Cerebellar nuclear complex (tissue), 1 donor: Measurements from ENCODE around the gene CLMN.
"Not testable (repeated sequence)": the region's sequence is repeated elsewhere in the genome, so short reads cannot be mapped to it uniquely, and the experiment has no call there.

Experiments used
- DNase-seq, 2 experiments: peaks; one replicate each; lab custom pipeline; 2025; lab: John Stamatoyannopoulos, UW

The CLMN gene

DNA sequence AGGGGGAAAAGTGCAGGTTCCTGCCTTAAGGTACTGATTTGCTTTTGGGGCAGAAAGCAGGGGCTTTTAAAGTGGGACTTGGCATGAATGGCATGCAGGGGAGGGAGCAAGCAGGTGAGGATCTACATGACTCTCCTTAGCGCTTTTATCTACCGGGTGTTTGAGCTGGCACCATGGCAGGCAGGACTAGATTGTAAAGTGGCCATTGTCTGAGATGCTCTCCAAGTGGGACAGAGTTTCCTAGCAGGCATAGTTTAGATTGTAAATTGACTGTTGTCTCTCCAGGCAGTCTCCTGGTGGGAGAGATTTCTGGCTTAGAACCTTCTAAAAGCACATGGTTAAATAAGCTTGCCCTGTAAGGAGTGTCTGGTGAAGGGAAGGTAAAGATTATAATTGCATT lies 157.1 kb downstream of the CLMN start:
- DNase-seq, result no peak

DNA sequence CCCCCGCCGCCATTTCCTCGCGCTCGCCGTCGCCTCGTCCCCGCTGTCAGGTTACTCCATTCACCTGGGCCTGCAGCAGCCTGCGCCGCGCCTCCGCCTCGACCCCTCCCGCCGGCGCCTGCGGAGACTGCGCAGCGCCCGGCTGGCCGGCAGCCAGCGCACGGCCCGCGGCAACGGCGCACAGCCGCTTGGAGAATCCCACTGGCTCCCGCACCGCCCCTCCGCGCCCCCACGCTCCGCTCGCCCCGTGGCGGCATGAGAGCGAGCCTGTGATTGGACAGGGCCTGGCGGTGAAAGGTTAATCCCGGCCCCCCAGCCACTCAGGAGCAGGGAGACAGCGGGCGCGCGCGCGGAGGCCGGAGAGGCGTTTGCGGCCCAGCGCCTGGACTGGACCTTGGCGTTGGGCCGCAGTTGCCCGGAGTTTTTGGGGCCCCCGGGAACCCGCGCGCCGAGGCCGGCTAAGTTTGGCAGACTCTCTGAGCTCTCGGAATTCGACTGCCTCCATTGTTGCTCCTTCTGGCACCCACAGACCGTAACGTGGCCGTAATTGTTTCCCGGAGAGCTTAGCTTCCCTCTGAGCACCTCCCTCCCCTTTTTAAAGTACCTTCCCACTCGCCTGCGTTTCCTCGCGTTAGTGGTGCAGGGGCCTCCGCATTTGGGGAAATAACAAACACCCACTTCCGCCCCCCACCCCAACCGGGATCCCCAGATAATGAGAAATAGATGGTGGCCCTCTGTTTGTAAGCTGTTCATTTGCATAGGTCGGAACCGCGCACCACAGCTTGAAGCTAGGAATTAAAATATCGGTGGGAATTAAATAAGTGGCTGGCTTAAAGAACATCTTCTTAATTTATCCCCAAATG lies 162.2 kb downstream of the CLMN start, which contains the start of gene DICER1:
TSS of gene DICER1 (minus strand) at position 203 of the 863 bp plus-strand sequence. CDS start 24,071 bp downstream, outside the sequence.
- DNase-seq, result peak; percentile 66 to 84

DNA sequence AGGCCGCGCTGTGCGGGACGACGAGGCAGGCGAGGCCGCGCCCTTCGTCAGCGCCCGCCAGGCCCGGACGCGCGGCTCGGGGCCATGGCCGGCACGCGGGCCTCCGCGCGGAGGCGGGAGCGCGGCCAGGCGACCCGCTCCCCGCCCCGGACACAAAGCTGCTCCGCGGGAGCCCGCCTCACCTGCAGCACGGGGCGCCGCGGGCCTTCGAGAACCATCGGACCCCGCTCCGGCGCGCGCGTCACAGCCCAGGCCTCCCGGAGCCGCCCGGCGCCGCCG lies 162.7 kb downstream of the CLMN start:
- DNase-seq, result no peak

DNA sequence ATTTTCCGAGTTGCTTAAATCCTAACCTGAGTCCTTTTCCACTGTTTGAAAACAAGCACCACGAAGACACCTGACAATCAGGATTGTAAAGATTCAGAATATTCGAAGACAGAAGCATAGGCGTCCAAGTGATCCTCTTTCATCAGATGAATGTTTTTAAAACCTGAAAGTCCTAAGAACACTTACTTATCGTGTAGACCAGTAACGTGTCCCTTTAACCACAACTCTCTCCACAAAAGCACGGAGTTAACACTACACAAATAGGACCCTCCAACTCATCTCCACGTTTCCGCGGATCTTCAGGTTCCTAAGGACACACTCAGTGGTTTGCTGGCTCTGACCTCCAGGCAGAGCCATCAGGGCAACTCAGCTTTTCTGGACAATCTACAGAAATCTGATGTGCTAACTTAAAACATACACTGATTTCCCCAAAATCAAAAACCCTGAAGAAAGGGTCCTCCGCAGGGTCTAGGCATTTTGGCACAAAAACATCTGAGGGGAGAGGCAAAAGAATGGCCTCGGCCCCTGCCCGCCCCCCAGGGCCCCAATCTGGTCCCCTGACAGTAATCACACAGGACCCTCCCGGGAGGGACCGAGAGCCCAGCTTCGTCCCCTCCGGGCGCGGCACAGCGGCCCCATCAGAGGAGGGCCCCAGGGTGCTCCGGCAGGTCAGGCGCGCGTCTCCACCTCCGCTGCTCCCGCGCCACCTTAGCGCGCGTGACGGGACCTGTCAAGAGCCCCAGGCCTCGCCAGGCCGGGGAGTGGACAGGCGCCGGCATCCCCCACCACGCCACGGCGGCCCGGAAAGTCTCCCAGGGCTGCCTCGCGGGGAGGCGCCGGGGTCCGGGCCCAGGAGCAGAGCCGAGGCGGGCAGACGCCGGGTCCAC lies 163.3 kb downstream of the CLMN start:
- no peak for DNase-seq

DNA sequence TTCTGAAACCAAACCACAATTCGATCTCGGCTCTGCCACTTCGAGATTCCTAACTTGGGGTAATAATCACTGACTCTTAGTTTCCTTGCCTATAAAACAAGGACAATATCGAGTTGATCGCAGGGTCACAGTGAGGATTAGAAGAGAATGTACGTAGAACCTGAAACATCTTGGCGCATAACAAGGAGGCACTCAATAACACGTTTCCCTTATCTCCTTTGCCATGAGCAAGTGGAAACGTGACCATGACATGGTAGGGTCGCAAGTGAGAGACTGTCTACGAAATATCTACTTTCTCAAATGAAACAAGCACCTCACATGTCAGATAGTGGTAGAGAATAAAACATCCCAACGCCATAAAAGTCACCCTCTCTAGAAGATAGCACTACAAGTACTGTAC lies 164.7 kb downstream of the CLMN start:
- DNase-seq, result no peak

DNA sequence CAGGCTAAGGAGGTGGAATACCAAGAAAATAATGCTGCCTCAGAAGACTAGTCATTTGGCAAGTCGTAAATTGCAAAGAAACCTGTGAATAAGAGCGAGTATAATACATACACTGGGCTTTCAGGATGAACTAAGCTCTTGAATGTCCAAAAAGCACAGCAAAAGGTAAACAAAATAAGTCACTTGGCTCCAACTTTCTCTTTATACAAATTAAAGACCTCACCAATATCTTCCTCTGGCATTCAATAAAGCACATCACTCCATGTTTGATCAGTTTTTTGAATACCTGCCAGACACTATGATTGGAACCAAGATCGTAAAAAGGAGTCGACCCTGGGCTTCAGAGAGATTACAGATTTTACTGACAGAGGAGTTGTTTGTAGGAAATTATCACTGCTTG lies 165.8 kb downstream of the CLMN start:
- DNase-seq, result no peak

DNA sequence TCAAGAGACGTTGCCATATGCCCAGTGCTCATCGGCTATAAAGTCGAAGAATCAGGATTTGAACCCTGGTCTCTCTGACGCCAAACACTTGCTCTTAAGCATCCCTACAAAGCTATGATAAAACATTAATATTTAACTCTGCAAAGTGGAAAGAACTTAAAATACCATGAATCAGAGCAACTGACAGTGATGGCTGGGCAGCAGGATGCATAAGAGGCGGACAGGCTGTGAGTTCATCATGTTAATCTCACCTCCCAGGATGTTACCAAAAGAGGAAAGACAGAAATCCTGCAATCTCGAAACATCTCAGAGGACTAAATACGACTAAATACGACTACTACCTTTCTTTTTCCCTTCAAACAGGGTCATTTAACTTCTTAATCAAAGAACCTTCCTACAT lies 168.1 kb downstream of the CLMN start:
- DNase-seq, result no peak

DNA sequence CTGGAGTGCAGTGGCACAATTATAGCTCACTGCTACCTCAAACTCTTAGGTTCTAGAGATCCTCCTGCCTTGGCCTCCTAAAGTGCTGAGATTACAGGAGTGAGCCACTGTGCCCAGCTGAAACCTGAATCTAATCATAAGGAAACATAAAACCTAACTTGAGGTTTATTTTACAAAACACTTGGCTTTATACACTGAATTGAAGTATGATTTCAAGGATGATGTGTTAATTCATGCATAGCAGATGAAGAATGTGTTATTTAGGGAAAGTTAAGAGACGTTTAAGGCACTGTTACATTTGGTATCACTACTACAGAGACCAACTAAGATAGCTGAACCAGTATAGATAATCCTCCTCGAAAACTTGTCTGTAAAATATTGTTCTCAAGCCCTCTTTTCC lies 168.8 kb downstream of the CLMN start:
- DNase-seq, result no peak

DNA sequence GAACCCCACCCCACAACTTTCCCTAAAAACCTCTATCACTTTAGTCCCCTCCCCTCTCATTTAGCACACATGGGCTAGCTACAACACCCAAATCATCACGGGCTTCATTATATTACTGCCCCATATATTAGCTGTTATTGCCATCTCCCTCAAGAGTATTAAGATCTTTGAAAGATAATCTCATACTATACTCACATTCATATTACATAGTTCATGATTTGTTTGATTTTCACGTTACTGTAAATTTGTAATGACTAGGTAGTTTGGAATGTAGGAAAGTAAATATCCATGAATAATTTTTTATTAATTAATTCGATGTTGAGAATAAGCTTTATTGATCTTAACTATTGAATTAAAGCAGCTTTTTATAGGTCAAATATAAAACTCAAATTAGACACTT lies 170.3 kb downstream of the CLMN start:
- no peak for DNase-seq

DNA sequence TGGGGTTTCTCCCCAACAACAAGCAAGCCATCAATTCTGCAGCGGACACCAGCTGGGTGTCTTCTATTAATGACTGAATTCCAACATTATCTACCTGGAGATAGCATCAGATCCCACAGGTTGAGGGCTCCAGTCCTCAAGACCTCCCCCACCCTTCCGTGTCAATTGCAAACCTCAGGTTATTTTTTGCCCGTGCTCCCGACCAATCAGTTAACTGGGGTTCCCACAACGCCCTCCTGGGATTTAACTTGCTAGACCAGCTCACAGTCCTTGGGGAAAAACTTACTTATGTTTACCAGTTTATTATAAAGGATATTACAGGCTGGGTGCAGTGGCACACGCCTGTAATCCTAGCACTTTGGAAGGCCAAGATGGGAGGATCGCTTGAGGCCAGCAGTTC lies 172.1 kb downstream of the CLMN start:
- no peak for DNase-seq

DNA sequence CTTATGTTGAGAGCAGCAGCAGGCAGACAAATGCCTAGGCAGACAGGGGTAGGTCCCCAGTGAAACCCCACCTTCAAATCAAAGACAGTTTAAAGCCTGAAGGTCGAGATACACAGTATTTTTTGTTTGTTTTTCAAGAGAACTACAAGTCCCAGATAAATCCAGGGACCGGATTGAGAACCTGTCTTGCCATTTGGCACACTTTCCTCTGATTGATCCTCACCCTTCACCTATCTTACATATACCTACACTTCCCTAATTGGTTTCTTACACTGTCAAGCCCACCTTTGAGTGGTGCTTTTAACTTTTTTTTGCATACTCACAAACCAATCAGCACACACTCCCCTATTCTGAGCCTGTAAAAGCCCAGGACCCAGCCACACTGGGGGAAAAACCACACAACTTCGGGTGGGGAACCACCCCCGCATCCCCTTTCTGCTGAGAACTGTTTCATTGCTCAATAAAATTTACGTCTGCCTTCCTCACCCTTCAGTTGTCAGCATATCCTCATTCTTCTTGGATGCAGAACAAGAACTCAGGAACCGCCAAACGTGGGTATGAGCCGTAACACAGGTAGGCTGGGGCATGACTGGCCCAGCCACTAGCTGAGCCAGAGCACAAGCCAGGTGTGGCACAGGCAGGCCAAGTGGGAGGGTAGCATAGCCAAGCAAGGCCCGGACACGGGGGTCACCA lies 173.5 kb downstream of the CLMN start:
- no peak for DNase-seq

DNA sequence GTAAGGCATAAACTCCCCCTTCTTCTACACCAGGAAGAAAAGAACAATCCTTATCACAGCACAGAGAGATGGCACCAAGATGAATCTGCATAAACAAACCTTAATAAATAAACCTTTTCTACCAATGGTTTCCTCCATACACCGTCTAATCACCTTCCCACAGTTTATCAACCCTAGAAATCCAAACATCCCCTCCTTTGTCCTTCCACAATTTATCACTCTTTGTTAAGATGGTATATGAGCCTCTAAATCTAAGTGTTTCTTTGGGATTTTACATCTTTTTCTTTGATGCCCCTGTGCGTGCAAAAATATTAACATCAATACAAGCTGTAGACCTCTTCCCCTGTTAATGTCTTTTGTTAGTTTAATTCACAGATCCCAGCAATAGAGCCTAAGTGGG lies 174.9 kb downstream of the CLMN start:
- no peak for DNase-seq

DNA sequence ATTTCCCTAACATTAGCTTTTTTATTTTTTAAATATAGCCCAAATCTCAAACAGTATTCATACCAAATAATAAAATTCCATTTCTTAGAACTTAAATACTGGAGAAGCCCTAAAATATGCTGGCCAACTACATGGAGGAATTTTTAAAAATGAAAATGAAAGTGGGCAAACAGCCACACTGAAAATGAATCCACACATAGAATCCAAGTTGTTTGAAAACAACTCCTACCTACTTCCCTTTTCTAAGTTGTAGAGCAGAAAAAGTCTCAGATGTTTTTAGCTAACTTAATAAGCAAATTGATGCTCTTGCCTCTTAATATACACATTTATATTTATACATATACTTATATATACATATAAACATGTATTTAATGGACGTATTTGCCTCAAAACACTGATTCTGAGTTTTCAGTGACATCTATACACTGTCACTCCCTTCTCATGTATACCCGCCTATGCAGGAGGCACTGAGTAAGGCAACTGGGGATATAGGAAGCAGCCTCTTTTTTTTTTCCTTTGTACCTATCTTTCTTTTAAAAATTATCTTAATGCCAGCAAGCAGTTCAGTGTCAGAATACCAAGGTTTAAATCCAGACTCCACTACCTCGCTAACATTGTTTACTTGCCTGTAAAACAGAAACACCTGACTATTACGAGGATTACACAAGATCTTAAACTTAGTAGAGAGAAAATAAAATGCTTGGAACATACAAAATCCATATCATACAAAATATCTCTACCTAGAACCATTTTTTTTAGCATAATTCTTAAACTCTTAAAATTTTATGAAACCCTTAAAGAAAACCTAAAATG lies 175.7 kb downstream of the CLMN start:
- DNase-seq, result no peak

DNA sequence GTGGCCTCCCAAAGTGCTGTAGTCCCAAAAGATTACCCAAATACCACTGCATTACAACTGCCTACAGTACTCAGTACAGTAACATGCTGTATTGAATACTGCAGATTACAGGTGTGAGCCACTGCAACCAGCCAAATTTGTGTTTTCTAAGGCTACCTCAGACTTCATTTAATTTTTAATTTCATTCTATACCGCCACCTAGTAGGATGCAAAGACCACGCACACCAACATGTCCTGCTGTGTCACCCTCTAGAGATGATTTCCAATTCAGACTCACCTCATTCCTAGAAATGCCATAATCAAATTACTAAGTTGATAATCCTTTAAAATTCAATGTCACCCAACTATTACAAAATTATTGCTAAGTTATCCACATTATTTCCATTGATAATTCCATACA lies 177.5 kb downstream of the CLMN start:
- no peak for DNase-seq

DNA sequence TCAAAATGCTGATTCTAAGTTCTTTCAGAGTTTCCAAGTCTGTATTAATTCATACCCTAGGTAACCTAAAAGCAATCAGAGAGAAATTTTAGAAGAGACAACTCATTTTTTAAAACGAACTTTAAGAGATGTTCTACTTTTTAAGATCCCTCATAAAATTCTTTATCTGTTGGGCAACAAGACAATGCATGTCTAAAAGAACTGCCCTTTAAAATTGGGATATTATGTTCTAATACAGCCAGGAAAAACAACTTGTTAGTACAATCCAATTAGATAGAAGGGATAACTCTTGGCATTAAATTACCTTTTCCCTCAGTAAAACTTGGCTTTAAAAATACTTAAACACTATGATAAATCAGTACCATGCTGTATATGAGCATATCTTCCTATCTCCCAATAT lies 178.0 kb downstream of the CLMN start:
- no peak for DNase-seq

DNA sequence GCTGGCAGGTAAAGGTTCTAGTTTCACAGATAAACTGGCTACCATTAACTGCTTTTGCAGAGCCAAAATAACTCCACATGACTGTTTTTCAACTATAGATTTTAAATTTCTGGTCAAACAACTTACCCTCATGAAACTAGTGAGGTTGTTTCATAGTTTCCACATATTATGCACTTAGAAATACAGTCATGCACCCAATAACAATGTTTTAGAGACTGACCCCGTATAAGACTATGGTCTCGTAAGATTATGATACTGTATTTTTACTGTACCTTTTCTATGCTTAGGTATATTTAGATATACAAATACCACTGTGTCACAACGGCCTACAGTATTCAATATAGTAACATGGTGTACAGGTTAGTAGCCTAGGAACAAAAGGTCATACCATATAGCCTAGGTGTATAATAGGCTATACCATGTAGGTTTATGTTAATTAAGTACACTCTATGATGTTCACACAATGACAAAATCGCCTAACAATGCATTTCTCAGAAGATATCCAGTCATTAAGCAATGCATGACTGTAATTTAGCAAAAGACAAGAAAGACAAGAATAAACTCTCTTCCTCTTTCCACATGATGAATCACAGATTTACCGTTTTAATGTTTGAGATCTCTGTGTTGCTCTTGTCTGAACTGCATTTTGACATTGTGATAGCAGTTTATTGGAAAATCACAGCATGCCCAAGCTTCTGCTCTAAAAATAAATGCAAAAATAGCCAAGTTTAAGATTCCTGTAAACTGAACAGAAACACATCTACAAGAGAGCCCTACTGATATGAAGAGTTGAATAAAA lies 179.4 kb downstream of the CLMN start:
- DNase-seq, result no peak

DNA sequence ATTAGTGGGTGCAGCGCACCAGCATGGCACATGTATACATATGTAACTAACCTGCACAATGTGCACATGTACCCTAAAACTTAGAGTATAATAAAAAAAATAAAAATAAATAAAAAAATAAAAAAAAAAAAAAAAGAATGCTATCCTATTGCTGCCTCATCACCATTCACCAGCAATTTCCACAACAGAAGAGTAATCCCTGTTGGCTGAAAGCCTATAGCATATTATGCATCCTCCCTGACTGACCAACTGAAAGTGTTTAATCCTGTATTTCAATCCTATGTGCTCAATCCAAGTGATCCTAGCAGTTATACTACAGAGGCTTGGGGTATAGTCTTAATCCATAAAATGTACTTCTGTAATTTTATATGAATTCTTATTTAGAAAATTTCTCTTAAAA lies 180.8 kb downstream of the CLMN start:
- DNase-seq, result no peak

DNA sequence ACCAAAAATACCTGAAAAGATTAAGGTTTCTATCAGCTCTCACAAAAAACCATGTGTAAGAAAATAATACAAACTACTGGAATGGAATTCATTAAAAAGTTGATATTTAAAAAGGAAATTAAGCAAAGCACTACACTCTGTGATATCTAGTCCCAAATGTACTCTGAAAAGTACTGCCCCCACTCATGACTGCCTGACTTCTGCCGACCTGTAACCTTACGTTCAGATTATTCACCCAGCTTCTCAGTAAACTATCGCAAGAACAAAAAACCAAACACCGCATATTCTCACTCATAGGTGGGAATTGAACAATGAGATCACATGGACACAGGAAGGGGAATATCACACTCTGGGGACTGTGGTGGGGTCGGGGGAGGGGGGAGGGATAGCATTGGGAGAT lies 181.3 kb downstream of the CLMN start:
- DNase-seq, result not testable (repeated sequence)

DNA sequence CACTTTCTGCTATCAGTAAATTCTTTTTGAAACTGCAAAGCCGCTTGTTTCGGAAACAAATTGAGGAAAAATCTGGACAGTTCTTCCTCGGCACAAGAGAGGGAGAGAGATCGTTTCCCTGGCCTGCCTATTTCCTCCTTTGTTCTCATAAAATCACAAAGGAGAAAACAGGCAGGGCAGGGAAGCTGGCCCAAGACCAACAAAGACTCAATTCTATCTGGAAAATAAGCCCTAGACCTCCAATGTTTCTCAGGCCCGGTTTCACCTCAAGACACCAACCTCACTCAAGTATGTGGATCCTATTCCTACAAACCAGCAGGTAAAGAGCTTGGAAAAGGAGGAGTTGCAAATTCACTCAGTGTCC lies 181.9 kb downstream of the CLMN start:
- DNase-seq, result no peak

DNA sequence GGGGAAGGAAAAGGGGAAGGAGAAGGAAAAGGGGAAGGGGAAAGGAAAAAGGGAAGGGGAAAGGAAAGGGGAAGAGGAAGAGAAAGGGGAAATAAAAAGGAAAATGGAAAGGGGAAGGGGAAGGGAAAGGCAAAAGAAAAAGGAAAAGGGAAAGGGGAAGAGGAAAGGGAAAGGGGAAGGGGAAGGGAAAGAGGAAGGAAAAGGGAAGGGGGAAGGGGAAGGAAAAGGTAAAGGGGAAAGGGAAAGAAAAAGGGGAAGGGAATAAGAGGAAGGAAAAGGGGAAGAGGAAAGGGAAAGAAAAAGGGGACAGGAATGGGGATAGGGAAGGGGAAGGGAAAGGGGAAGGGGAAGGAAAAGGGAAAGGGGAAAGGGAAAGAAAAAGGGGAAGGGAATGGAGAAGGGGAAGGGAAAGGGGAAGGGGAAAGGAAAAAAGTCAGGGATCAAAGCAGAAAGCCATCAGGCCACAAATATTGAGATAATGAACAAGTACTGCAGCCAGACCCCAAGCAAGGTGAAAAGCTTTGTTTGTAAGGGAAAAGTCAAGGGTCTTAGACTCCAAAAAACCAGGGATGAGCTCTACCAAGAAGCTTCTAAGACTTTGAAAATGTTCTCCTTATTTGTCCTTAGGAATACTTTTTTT lies 182.4 kb downstream of the CLMN start:
- DNase-seq, result no peak

DNA sequence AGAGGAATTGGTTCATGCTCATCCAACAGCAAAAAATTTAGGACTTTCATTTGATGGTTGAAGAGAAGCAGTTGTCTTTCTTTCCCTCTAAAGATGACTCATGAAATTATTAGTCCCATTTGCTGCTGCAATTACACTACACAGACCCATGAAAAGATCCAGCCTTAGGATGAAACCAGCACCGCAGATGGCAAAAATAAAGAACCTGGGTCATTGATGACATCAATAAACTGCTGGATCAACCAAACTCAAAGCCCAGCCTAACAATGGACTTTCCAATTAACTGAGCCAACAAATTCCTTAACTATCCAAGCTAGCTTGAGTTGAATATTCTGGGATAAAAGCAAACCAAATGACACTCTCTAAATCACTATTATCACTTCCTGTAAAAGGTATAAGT lies 183.1 kb downstream of the CLMN start:
- no peak for DNase-seq
